Loucy (cell line): ENCODE measurements around the gene TMEM38A.

Experiments
- CTCF ChIP-seq: fragments of 200-600 bp; sonication (generic); conservative IDR thresholded peaks from 2 replicates; pipeline ENCODE4 v1.5.1; 2014; ENCODE audit warnings: mild to moderate bottlenecking, antibody characterized with exemption, low read length
- EZH2phosphoT487 ChIP-seq: fragments of 200-600 bp; IDR thresholded peaks from 2 replicates; pipeline ENCODE4 v1.6.1; 2018; ENCODE audit warnings: antibody characterized with exemption, mild to moderate bottlenecking, moderate library complexity, borderline replicate concordance

- TF ChIP-seq CTCF: no peak
- TF ChIP-seq EZH2phosphoT487: no peak
These were observed 75.8 kb downstream of the TMEM38A start for GRCh38 chr19:16736709-16737108.
